CD4-positive, alpha-beta T cell treated with Interleukin-4 for 4 hours (primary cell): ENCODE data around the gene PPP1R16B.
"Not testable (repeated sequence)": the region's sequence is repeated elsewhere in the genome, so short reads cannot be mapped to it uniquely, and the experiment has no call there.

Experiments
- DNase-seq: peaks from one replicate; pipeline ENCODE4 v3.0.0-alpha.2; 2020

The PPP1R16B gene

DNA sequence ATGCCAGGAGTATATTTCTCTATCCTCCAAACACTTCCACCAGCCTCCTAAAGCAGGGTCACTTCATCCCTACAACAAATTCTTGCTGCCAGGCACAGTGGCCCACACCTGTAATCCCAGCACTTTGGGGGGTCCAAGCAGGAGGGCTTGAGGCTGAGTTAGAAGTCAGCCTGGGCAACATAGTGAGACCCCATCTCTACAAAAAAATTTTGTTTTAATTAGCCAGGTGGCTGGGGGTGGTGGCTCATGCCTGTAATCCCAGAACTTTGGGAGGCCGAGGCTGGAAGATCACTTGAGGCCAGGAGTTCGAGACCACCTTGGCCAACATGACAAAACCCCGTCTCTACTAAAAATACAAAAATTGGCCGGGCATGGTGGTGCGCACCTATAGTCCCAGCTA, 11.4 kb upstream of the PPP1R16B start:
- not testable (repeated sequence) for DNase-seq

DNA sequence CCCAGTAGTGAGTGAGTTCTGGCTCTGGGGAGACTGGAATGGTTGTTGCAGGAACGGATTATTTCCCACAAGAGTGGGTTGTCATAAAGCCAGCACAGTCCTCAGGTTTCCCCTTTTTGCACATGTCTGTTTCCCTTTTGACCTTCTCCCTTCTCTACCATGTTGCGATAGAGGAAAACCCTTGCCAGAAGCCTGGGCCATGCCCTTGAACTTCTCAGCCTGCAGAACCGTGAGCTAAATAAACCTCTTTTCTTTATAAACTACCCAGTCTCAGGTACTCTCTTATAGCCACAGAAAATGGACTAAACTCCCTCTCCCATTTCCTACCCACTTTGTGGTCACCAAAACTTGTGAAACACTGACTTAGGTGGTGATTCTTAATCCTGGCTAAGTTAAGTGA, 7.2 kb upstream of the PPP1R16B start:
- no peak for DNase-seq

DNA sequence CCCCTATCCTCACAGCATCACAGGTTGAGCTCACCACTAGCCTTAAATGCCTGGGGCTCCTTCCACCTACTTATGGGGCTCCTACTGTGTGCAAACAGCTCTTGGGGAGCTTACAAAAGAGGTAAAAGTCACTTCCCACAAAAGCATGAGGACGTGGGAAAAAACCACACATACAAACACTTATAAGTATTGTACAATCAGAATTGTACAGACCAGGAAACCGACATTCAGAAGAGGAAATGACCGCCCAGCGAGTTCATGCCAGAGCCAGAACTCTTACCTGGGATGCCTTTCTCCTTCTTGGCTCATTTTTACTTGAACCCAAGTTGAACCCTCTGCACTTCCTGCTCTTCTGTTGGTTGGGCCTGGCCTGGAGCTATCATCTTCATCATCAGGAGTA, 6.3 kb upstream of the PPP1R16B start:
- no peak for DNase-seq

DNA sequence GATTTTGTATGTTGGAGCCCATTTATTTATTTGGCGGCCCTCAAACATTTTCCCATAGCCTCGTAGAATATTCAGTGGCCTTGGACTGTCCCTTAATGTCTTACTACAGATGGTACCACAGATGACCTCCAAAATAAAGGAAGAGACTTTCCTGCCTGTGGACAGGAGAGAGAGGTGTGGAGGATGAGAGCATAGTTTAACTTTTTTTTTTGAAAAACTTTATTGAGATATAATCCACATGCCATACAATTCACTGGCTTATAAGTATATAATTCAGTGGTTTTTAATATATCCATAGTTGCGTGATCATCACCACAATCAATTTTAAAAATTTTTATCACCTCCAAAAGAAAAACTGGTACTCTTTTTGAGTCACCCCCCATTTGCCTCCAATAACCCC, 4.6 kb upstream of the PPP1R16B start:
- DNase-seq: no peak

DNA sequence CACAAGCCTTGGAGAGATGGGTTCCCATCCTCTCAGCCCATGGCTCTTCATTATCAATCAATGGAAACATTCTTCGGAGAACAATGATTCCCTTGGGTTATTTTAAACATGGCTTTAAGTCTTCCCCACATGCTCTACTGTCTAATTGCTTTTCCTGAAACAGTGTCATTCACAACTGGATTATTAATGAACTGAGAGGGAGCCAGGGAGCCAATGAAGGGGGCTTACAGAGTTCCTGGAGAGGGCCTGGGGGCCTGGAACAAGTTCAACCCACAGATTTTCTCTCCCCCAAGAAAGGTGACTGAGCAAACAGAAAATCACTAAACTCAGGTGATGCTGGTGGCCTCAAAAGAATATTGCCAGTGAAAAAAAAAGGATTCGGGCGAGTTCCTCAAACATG, 1.3 kb upstream of the PPP1R16B start:
- no peak for DNase-seq

DNA sequence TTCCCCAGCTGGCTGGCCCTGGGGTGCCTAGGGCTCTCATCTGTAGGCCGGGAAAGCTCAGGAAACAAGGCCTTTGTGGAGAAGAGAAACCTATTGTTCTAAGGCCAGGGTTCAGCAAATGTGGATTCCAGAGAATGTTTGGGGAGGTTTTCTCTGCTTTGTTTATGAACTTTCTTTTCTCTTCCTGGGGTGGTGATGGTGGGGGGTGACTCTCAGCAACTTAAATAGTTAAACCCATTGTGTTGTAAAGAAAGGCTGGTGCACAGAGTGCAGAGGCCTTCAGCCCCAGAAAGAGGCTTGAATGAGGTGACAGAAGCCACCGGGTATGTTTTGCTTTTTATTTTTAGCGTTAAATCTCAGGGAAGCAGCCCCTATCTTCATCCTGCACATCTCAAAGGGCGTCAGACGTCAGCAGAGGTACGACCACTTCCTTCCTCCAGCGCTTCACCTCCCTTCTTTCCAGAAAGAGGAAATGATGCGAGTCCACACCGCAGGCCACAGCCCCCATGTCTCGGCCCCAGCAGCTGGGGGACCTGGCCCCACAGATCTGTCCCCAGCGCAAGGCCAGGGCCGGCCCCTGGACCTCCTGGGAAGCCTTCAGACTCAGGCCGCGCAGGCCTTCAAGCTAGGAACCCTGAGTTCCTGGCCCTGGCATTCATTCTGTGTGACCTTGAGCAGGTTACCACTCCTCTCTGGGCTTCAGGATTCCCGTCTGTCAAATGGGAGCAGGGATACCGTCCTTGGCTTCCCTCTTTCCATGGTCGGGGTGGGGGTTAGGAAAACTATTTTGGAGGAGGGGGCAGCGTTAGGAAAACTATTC, 605 bp upstream of the PPP1R16B start:
- peak; percentile 79 for DNase-seq

DNA sequence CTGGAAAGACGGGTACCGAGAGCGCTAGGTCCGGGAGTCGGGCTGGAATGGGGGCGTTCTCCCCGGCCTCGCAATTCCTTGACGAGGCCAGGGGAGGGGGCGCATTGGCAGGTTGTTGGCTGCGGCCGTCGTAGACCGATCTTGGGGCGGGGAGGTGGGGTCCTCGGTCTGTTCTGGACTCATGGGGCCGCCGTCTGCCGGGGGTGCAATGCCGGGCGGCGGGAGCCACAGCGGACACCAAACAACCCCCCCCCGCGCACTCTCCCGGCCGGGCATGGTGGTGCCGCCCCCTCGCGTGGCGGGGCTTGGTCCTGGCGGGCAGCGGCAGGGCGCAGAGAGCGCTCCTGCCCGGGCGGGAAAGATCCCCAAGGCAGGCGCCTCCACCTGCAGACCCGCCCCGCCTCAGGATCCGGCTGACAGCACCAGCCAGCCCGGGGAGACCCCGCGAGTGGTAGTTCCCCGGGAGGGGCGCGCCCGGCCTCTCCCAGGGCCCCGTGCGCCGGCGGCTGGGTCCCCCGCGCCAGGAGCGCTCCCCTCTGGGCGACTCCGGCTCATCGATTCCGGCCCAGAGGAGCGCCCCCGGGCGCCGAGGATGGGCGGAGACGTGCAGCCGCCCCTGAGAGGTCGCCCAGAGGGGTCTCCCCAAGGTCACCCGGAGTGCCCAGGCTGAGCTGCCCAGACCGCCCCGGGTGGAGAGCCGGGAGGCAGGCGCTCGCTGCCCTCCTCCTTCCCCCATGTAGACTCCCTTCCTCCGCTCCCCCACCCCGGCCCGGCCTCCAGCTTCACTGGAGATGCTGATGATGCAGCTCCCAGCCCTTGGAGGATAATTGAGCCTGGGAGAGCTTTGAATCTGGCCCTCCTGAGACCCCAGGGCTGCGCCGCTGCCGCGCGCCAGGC, 709 bp downstream of the PPP1R16B start:
- DNase-seq: no peak

DNA sequence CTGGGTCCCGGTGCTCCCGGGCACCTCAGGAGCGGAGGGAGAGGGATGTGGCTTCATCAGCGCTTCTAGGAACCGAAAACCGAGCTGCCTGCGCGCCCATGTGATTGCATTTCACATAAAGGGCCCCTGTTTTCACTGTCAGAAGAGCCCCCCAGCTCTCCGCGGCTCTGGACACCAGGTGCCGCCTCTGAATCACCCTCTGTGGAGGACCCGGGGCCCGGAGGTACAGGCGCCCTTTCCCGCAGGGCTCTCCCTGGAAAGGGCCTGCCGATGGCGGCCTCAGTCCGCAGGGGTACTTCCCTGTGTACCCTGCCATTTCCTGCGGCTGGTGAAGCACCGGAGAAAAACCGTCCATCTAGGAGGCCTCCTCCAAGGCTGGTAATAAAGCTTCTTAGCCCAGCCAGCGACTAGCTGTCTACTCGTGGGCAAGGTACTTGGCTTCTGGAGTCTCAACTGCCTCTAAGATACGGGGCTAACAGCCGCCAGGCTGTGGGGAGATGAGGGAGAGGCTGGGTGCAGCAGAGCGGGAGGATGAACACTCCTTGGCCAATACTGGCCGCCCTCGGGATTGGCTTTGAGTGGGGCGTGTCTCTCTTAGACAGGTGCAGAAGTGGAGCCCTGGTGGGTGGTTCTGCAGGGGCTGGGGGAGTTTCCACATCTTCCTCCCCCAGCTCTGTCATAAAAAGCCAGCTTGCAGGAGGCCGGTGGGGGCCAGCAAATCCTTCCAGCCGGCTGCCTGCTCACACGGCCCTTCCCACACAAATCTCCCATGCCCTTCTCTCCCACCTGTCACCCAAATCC, 1.6 kb downstream of the PPP1R16B start:
- peak; percentile 38 for DNase-seq

DNA sequence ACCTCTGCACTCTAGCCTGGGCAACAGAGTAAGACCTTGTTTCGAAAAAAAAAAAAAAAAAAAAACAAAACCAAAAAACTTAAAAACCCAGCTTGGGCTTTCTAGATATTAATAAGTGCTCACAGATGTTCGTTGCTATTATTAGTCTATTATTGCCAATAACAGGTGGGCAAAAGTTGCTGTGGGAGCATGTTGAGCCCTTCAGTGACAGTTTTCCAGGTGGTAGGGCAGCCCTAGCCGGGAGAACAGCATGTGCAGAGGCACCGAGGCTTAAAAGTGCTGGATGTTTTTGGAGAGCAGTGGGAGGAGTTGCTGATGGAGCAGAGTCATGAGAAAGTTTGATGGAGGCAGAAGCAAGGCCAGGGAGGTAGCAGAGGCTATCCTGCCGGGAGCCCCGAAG, 4.4 kb downstream of the PPP1R16B start:
- no peak for DNase-seq

DNA sequence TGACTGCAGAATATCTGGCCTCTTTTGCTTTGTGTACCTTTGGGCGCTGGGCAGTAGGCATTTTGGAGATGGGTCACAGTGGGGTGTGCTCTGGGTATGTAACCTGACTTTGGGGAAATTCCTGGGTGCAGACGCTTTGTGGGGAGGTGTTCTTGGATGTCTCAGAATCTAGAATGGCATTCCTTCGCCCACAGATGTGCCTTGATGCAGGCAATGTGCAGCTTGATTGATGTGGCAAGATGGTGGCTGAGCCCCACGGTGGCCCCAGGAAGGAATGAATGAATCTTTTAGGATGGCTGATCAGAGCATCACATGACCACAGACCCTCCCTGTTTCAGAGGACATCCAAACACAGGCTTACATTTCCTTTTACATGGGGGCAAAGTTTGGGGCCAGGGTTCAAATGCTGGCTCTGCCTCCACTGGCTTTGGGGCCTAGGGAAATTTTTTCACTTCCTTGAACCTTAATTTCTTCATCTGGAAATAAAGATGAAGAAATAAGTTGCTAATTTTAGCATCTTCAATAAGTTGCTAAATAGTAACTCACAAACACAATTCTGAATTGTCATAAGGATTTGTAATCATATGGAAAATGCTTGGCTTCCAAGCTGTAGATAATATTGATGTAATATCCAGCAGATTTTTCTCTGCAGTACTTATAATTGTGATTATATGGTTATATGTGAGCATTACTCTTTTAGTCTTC, 5.6 kb downstream of the PPP1R16B start:
- no peak for DNase-seq

DNA sequence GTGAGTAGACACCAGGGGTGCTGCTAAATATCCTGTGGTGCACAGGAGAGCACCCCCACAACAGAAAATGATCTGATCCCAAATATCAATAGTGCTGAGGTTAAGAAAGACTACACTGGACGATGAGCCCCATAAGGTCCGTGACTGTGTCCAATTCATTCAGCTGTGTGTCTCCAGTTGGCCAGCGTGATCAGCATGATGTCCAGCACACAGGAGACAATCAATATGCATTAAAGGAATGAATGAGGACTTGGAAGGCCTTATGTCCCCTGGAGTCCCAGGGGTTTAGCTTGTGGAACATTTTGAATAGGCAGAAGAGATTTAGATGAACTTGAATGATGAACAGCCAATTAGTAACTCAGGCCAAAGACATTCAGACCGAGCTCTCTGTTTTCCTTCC, 6.3 kb downstream of the PPP1R16B start:
- DNase-seq: no peak

DNA sequence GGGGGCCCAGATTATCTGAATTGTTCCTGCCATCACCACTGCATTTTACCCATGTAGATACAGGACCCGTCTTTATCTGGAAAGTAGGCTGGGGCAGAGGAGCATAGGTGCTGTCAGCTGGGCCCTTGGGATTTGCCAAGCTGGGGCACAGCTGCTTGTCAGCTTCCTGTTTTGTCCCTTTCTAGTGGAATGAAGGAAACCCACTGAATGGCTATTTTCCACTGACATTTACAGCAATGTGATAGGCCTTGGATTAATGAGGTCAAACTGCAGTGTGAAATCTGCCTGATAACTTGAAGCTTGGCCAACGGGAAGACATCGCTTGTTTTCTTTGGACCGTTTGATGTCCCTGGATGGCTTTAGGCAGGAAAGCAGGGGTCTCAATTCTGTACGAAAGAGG, 6.7 kb downstream of the PPP1R16B start:
- no peak for DNase-seq

DNA sequence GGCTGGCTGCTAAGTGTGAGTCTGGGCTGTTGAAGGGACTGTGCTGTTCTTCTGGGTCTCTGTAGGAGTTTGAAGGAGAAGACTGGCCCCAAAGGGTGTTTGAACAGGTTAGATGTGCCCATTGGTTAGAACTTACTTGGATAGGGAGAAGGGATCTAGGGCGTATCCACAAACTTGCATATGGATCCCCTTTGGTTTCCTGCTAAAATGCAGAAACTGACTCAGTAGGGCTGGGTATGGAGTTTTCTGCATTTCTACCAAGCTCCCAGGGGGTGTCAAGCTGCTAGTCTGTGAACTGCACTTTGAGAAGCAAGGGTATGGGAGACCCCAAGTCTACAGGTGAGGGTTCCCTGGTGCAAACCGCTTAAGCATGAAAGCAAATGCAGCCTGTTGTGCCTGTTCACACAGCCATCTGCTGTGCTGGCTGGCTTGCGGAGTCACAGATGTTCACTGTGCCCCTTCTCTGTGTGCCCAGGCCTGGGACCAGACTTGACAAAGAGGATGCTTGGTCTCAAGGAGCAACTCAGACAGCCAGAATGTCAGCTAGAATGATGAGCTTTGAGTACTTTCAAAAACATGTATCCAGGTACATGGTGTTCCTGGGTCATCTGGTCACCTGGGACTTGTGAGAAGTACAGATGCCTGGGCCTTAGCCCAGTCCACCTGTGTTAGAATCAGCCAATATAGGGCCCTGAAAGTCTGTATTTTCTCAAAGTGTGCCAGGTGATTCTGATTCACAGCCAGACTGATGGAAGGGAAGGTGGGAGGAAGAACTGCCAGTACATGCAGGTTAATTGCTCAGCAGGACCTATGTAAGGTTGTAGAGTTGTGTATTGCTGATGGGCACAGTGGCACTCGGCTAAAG, 7.4 kb downstream of the PPP1R16B start:
- DNase-seq: no peak

DNA sequence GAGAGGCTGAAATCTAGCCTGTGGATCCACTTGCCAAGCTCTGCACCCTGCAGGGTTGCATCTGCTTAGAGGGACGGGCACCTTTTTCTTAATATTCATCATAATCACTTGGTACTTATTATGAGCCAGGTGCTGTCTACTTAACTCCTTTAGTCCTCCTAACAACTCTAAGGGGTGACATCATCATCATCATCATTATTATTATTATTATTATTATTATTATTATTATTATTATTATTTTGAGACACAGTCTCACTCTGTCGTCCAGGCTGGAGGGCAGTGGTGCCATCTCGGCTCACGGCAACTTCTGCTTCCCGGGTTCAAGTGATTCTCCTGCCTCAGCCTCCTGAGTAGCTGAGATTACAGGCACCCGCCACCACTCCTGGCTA, 8.1 kb downstream of the PPP1R16B start:
- DNase-seq: not testable (repeated sequence)

DNA sequence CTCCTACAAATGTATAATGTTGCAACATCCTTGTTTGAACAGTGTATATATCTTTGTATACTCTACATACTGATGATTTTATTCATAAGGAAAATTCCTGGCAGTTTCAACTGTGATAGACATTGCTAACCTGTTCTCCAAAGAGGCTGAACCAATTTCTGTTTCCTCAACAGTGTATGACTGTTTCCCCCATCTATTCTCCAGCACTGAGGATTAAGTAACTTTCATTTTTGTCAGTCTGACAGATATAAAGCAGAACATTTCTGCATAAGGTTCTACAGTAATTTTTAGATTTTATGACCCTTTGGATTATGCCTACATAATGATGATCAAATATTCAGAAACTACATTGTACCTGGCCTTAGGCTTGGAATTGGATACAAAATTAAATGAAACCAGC, 9.9 kb downstream of the PPP1R16B start:
- no peak for DNase-seq

DNA sequence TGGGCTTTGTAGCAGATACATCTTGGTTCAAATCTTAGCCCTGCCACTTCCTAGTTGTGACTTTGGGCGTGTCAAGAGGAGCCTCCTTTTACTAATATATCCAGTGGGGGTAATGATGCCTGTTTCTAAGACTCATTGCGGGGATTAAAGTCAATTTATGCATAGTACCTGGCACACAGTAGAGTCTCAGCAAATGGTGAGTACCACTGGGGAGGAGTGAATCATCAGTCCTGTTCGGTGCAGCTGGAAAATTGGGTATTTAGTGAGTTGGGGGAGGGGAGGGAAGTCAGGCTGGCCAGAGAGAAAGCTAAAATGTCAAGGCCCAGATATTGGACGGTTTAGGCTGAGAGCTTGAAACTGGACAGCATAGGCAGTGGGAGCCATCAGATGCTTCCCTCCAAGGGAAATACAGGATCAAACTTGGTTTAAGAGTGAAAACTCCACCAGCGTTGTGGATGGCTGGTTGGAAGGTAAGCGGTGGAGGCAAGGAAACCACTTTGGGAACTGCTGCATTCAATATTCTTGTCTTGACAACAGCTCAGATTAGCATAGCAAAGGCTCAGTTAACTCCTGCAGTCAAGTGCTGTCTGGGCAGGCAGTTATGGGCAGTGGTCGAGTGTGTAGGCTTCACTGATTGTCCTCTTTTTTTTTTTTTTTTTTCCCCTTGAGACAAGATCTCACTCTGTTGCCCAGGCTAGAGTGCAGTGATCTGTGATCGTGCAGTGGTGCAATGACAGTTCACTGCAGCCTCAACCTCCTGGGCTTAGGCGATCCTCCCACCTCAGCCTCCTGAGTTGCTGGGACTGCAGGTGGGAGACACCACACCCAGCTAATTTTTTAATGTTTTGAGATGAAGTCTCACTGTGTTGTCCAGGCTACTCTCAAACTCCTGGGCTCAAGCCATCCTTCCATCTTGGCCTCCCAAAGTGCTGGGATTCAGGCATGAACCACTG, 12.9 kb downstream of the PPP1R16B start:
- DNase-seq: no peak

DNA sequence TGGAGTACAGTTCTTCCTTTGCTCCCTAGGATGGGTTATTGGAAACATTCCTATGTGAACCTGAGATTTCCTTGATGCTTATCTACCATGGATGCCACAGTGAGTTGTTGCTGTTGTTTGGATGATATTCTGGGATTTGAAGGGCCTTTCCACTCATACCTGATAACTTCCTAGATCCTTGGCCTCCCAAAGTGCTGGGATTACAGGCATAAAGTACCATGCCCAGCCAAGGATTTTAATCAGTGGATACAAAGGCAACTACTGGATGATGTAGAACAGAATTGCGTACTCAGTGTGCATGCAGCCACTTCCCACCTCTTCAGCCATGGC, 20.0 kb downstream of the PPP1R16B start:
- DNase-seq: no peak

DNA sequence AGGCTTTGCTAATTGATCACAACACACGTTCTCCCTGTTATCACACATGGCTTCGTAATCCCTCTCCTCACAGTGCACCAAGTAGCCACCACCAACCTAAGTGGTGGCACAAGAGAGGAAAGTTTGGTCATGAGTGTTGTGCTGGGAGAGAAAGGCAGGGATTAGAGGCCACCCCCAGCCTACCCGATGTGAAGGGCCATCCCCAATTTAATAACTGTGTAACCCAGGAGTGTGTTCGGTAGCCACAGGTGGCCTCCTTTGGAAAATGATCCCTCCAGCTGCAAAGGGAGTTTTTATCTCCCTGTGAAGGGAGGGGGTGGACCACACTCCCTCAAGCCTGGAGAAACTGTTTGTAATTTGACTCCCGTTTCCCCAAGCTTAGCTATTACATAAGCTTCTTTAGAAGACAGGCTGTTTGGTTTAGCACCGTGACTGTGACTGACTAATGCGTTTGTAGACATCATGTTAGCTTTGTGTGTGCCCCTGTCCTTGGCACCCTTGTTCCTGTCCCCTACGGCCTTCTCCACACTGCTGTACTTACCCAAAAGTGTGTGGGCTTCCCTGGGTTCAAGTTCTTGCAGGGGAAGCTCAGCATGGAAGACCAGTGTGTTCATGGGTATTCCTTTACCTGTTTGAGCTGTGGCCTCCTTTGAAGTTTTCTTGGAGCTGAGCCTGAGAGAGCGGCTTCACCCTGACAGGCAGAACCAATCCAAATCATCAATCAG, 20.6 kb downstream of the PPP1R16B start:
- no peak for DNase-seq

DNA sequence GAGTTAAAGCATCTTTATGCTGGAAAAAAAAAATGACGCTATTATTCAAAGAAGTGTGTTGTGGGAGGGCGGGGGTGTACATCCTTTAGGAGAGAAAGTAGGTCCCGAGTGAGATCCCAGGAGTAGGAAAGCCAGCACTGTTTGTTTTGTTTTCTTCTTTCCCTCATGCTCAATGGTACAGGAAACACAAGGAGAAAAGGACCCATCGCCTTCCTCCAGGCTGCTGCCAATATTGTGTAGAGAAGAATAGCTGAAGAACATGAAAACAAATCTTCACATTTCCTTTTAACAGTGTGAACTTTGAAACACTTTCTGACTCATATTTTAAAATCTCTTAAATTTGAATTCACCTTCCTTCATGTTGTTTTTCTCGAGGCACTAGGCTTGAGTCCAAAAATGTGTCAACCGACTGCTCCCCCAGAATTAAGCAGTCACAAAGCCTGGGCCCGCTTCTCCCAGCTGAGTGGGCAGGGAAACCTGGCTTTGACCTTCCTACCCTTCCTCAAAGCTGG, 22.3 kb downstream of the PPP1R16B start:
- DNase-seq: no peak
